Stimulated activated CD8-positive, alpha-beta memory T cell treated with anti-CD3 and anti-CD28 coated beads, Interleukin-12 subunit alpha, Interleukin-12 subunit beta, amount 100 ng/mL, for 4 hours (primary cell): ENCODE measurements around the gene PRXL2B.
A peak's percentile ranks its signal among the peaks of the same experiment; 100 is the strongest.
"Not testable (repeated sequence)": the region's sequence is repeated elsewhere in the genome, so short reads cannot be mapped to it uniquely, and the experiment has no call there.

Experiments used
- DNase-seq: peaks from one replicate; pipeline ENCODE4 v3.0.0-alpha.2; 2020; ENCODE audit warnings: low read depth

The PRXL2B gene

DNA sequence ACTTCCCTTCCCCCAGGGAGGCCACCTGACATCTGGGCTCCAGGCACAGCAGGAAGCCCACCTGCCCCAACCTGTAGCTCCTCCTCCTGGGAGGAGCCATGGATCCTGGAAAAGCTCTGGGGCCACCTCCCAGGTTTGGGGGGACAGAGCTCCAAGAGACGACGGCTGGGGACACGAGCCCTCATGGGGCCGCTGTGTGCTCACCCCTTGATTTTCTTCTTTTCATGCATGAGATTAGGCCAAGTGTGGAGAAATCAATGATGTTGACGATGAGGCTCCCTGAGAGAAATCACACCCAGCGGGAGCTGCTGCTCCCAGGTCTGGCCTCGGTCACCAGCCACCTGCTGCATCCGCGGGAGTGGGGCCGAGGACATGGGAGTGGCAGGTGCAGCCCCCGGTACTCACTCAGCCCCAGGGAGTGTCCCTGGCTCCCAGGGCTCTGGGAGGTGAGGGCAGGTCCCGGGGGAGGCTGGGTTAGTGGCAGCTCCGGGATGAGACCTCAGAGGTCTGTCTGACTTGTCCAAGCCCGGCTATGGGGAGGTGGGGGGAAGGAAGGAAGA lies 21.7 kb upstream of the PRXL2B start:
- no peak for DNase-seq

GRCh38 chr1:2566101-2567045 lies 20.2 kb upstream of the PRXL2B start:
- DNase-seq, result no peak

GRCh38 chr1:2567083-2567679 lies 19.4 kb upstream of the PRXL2B start:
- DNase-seq, result no peak

DNA sequence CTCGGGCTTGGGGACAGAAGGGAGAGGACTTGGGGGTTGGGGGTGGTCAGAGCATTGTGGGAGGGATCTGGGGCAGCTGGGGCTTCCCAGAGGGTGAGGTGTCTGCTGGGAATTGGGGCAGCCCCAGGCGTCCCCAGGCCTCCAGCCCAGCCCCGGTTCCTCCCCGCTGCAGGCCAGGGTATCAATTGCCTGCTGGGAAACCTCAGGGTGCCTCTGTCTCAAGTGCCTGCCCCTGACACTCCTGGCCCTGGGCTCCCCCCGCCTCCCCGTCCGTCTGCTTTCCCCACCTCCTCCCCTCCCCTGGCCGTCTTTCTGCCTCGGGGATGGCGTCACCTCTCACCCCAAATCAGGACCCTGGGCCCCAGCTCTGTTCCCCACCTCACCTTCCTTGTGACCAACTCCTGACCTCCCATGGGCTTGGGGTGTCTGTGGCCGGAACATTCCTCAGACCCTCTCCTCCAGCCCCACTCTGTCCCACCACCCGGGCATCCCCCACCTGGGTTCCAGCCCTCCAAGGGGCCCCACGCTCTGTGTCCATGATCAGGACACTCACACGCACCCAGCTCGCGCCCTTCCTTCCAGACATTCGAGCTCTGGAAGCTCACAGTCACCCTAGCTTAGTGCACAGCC lies 18.3 kb upstream of the PRXL2B start:
- not testable (repeated sequence) for DNase-seq

DNA sequence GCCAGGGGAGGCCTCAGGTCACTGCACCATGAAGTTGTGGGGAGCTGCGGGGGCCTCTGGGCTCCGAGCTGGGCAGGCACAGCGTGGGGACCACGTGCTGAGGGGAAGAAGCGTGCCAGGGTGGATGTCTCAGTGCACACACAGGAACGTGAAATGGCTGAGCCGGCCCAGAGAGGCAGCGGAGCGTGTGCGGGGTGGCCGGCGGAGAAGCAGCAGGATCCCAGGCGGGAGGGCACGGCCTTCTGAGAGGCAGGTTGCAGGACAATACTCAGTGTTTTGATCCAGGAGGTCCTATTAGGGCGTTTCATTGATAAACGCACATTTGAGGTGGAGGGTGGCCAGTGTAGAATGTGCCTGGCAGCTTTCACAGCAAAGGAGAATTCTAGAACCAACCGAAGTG lies 17.5 kb upstream of the PRXL2B start:
- no peak for DNase-seq

DNA sequence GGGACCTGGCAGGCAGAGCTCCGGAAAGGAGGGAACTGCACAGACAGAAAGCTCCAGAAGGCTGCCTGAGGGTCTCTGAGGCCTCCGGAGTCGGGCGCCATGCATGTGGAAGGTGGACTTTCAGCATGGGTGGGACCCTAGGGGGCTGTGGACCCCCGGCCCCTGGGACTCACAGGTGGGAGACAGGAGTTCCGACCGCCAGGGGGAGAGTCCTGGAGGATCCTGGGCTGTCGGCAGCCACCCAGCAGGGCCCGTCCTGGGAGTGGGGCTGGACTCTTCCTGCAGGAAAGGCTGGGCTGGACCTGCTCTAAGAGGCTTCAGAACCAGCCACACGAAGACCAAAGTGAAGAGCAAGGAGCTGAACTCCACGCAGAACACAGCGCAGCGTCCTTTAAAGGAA lies 16.9 kb upstream of the PRXL2B start:
- not testable (repeated sequence) for DNase-seq

- no peak for DNase-seq
Observed at GRCh38 chr1:2570332-2570731, 16.2 kb upstream of the PRXL2B start.

GRCh38 chr1:2571348-2571747 lies 15.2 kb upstream of the PRXL2B start:
- DNase-seq, result no peak

GRCh38 chr1:2573250-2573920 lies 13.2 kb upstream of the PRXL2B start:
- DNase-seq, result no peak

DNA sequence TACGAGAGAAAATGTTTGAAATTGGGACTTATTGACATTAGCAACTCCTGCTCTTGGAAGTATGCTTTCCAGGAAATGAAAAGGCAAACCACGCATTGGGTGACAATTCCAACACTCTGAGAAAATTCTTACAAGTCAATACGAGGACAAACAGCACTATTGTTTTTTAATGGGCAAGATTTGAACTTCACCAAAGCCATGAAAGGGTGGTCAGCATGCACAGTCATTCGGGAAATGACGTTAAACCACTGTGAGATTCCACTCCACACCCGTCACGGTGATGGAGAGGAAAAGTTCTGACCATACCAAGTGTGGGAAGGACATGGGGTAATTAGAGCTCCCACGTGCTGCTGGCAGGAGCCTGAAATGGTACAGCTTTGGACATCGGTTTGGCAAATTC lies 12.2 kb upstream of the PRXL2B start:
- DNase-seq, result no peak

- DNase-seq, result no peak
Observed at GRCh38 chr1:2575801-2576663, 10.5 kb upstream of the PRXL2B start.

DNA sequence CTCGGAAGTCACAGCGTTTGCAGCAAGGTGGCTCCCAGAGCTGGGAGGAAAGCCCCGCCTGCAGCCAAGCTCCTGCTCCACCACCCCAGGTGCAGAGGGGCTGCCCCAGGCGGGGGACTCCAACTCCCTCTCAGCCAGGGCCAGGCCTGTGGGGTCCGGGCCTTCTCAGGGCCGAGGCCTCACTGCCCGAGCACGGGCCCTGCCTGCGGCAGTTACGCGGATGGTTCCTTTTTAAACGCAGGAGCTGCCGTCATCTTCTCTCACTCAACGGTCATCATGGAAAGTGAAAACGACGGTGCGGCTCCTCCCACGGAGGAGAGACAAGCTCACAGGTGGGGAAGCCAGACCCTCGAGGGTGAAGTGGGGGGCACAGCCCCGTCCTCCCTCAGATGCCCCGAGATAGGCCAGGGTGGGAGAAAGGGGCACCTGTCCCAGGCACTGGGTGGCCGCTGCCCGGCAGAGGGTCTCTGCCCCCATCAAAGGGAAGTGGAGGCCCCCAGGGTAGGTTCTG lies 9.0 kb upstream of the PRXL2B start:
- DNase-seq, result not testable (repeated sequence)

- no peak for DNase-seq
Observed at GRCh38 chr1:2578758-2579118, 7.8 kb upstream of the PRXL2B start.

GRCh38 chr1:2580691-2581090 lies 5.9 kb upstream of the PRXL2B start:
- no peak for DNase-seq

DNA sequence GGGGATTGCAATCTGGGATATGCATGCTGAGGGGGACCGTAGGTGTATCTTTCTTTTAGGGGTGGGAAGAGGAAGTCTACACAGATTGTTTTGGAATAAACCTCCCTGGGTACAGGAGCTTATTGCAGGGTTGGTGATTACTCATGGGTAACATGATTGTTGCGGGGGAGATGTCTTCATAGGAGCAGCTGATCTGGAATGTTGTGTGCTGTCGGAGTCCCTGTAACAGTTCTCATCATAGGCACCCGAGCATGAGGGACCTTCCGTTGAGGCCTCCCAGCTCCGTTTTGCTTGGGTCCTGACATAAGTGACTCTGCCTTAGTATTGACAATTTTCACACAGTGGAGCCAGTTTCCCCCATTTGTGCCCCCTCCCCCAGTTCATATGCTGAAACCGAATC lies 4.2 kb upstream of the PRXL2B start:
- no peak for DNase-seq

GRCh38 chr1:2583331-2583791 lies 3.2 kb upstream of the PRXL2B start:
- DNase-seq, result no peak

DNA sequence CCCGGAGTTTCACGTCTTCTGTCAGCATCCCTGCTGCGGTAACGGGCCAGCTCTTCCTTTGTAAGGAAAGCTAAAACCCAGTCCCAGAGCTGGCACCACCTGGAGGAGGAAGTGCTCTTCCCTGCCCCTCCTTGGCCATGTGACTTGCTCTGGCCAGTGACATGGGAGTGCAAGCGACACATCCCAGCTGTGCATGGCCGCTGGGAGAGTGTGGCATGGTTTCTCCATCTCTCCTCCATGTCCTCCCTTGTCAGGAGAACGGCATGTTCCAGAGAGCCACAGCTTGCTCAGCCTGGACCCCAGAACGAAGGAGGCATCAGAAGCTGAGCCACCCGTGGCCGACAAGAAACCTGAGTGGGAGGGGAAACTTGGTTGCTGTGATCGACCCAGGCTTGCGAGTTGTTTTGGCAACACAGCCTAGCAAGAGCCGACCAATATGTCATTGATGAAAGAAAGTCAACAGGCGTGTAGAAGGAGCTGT lies 2.7 kb upstream of the PRXL2B start:
- DNase-seq, result no peak

DNA sequence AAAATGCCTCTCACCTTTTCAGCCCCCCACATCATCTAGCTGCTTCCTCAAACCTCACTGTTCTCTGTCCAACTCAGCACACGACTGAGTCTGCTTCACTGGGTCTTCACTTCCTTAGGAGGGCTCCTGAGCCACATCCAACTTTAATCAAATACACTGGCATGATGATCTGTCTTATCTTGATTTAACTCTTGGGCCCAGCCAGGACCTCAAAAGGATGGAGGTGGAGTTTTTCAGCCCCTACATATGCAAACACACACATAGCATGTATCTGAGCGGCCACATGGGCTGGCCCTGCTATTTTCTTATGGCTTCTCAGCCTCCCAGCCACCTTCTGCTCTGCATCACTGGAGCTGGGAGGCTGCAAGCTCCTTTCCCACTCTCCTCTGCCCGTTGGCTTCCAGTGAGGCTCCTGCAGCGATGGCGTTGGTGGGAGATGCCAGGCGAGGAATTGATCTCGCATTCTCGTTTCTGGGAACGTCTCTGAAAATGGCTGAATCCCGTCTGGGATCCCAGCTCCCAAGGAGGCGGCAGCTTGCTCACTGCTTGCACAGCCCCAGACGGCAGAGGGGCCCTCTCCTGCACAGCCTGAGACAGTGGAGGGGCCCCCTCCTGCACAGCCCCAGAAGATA lies 1.8 kb upstream of the PRXL2B start:
- no peak for DNase-seq

- DNase-seq, result peak; percentile 42
Observed at GRCh38 chr1:2585318-2586092, 1.1 kb upstream of the PRXL2B start.
